Activated effector memory CD4-positive, alpha-beta T cell treated with anti-CD3 and anti-CD28 coated beads, Interleukin-2, amount 50 U/mL, for 16 hours (primary cell): Measurements from ENCODE around the gene AKTIP.

ENCODE experiments used
- DNase-seq: peaks from one replicate; pipeline ENCODE4 v3.0.0-alpha.2; 2020

Gene AKTIP

DNA sequence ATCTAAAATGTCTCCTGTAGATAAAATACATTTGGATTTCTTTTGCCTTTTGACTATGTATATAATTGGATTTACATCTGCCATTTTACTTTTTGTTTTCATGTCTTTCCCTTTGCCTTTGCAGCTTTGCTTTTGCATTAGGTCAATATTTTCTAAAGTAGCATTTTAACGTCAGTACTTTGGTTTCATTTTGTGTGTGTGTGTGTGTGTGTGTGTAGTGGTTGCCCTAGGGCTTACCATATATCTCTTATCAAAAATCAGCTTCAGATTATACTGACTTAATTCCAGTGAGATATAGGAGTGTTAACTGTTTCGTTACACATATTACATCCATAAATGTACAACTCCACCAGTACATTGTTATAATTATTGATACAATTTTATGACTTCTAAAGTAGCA lies 26.1 kb downstream of the AKTIP start:
- DNase-seq = no peak

DNA sequence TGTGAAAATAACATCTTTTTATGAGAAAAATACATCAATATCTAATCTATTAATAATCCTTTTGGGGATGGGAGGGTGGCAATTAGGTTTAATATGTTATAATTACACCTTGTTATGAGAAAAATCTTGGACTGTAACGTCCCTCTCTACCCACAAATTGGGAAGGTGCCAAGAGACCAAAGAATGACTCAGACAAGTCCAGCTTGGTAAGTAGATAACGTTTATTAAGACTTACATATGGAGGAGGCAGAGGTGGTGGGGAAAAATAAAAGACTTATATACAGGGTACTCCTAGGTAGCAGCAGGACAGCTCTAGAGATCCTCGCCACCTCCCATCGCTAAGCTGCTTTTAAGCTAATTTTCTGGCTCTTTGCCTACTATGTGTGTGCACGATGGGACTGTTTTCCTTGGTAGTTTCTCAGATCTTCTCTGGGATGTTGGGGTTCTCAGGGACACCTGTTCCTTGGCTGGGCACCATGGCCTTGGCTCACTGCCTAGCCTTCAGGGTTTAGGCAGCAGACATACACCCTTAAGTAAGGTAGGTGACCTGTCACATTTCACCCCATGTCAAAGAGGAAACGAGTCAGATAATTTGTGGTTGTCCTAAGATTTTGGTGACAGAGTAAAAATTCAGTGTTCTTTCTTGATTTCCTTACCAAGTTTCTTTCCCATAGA lies 37.3 kb downstream of the AKTIP start:
- DNase-seq = no peak

DNA sequence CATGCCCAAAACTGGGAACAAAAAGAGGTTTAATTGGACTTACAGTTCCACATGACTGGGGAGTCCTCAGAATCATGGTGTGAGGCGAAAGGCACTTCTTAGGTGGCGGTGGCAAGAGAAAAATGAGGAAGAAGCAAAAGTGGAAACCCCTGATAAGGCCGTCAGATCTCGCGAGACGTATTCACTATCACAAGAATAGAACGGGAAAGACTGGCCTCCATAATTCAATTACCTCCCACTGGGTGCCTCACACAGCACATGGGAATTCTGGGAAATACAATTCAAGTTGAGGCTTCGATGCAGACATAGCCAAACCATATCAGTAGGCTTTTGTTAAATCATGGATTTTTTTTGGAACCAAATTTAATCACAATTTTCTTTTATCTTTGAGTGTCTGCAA lies 44.4 kb downstream of the AKTIP start:
- DNase-seq = no peak

DNA sequence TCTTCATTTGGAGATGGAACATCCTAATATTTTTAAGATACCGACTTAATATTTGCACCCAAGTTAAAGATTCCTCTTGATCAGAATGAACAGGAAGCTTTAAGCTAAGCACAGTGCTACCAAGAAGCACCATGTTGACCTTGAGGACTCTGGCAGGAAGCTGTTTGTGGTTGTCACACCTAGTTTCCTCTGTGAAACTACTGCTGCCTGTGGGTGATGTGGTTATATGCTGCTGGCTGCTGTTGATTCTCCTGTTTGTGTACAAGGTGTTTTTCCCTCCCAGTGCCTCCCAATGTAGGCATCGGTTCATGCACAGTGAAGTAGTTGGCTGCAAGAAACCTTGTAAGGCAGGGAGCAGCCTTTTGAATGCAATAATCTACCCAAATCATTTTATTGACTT lies 45.3 kb downstream of the AKTIP start:
- peak; percentile 86 for DNase-seq

DNA sequence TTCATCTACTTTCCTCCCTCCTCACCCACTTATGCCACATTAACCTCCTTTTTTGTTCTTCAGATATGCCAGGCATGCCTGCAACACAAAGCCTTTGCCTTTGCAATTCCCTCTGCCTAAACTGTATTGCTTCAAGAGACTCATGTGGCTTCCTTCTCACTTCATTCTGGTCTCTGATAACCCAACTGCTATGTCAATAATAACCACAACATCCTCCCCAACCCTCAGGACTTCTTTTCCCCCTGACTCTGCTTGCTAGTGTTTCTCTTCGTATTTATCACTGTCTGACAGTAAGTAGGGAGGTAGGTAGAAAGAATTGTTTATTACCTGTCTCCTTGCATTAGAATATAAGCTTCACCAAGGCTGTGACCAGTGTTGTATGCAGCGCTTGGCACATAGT lies 46.4 kb downstream of the AKTIP start:
- no peak for DNase-seq

DNA sequence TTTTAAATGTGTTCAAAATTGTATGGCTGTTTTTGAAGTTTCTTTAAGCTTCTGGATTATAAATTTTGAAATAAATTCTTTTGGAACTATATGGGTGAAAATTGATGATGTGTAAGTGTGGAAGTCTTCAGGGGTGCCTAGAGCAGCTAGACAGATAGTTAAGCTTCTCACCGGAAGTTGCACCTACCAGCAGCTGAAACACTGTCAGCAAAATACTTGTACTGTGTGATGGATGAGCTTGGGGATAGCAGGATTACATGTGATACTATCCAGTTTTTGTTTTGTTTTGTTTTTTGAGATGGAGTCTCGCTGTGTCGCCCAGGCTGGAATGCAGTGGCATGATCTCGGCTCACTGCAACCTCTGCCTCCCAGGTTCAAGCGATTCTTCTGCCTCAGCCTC lies 49.1 kb downstream of the AKTIP start:
- no peak for DNase-seq

DNA sequence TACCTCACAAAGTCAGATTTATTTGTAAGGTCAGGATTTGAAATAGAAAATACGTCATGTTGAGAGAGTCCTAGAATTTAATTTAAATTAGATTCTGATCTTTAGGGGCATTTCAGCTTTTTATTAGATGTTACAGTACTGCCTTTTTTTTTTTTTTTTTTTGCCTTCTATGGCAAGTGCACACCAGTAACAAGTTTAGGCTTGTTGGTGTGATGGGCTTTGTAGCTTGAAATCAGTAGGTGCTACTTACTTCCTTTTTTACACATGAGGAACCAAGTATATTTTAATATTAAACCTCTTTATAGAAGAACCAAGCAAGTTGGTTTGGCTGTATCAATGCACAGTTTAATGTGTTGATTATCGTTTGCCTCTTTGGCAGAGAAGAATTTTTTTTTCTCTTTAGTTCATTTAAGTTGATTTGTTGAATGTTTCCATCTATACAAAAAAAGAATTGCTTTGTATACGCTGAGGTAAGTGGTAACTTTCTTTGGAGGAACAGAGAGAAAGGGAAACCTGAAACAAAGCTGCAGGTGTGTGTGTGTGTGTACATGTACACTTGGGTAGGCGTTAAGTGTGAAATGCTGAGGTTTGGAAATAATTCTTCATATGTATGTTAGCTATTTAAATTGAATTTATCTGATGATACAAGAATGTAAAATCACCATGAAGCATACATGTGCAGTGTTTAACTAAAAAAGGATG lies 53.0 kb downstream of the AKTIP start:
- no peak for DNase-seq

DNA sequence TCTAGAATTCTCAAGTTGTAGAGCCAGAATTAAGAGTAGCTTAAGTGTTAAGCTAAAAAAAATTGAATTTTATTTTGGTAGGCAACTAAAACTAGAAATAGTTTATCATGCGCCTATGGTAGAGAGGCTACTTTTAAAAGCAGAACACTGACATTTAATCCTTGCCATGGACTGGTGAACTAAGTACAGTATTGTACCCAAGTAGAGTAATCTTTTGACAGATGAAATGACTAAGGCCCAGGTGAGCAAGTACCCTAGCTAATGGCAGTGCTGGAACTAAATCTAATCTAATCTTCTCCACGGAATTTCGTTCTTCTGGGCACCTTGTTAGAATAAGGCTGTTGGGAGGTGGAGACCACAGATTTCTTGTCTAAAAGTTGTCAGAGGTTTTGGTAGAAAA lies 56.9 kb downstream of the AKTIP start:
- DNase-seq = no peak

DNA sequence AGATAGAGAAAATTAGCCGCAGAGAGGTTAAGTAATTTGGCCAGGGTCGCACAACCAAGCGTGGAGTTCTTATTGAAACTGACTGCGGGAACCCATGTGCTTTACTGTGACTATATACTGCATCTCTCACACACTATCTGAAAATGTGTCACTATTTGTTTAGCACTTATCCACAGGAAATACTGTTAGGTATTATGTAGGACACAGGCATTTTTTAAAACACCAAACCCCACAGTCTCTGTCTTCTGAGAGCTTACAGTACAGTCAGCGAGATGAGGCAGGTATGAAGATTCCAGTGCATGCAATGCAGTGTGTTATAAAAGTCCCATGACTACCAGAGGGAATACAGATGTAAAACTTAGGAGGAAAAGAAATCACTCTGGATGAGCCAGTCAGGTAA lies 57.5 kb downstream of the AKTIP start:
- DNase-seq = no peak
